ENCODE results near the gene MMP24.

The MMP24 gene

GRCh38 chr20:35300469-35301262 lies 74.2 kb downstream of the MMP24 start:
- peak overlapping the region in 1 of 2 donors; percentile 23 for H3K27ac Mint-ChIP-seq

GRCh38 chr20:35301426-35301825 lies 74.9 kb downstream of the MMP24 start:
- Mint-ChIP-seq H3K4me1 (peaks cover 41% of the 10 kb centered on the region), H3K9me3 (no peaks in the 10 kb centered on the region), H3K27me3 (no peaks in the 10 kb centered on the region), H3K4me3 (no peak overlapping the region), H3K27ac (no peak overlapping the region)
- DNase-seq: no peak
- ATAC-seq: no peak

More at GRCh38 chr20:35300469-35301262, 74.2 kb downstream of the MMP24 start:
- ATAC-seq: no peak
- no peak for DNase-seq
- H3K27me3 Mint-ChIP-seq: no peaks in the 10 kb centered on the region
- H3K4me1 Mint-ChIP-seq: peaks cover 33% of the 10 kb centered on the region
- no peaks in the 10 kb centered on the region for H3K9me3 Mint-ChIP-seq
- no peak overlapping the region for H3K4me3 Mint-ChIP-seq

GRCh38 chr20:35302421-35303335 lies 76.2 kb downstream of the MMP24 start:
- Mint-ChIP-seq H3K9me3 (no peaks in the 10 kb centered on the region), H3K4me1 (peaks cover 52% of the 10 kb centered on the region), H3K4me3 (no peak overlapping the region), H3K27ac (no peak overlapping the region), H3K27me3 (no peaks in the 10 kb centered on the region)
- DNase-seq: no peak
- no peak for ATAC-seq

GRCh38 chr20:35303382-35303734 lies 76.9 kb downstream of the MMP24 start:
- Mint-ChIP-seq H3K27me3 (no peaks in the 10 kb centered on the region), H3K27ac (no peak overlapping the region), H3K4me1 (peaks cover 56% of the 10 kb centered on the region), H3K4me3 (no peak overlapping the region), H3K9me3 (no peaks in the 10 kb centered on the region)
- DNase-seq (no peak), ATAC-seq (no peak)

- Mint-ChIP-seq H3K27ac (peak overlapping the region in 1 of 2 donors; percentile 48), H3K9me3 (no peaks in the 10 kb centered on the region), H3K4me3 (peak overlapping the region; percentile 6 to 58), H3K27me3 (no peaks in the 10 kb centered on the region), H3K4me1 (peaks cover 57% of the 10 kb centered on the region)
- ATAC-seq (peak; percentile 67), DNase-seq (peak; percentile 87 to 88)
Measured at GRCh38 chr20:35303735-35304491, 77.4 kb downstream of the MMP24 start.

GRCh38 chr20:35304956-35305355 lies 78.5 kb downstream of the MMP24 start:
- DNase-seq (no peak), ATAC-seq (no peak)
- Mint-ChIP-seq H3K4me3 (peak overlapping the region in 1 of 2 donors; percentile 74), H3K4me1 (peaks cover 57% of the 10 kb centered on the region), H3K27me3 (no peaks in the 10 kb centered on the region), H3K9me3 (no peaks in the 10 kb centered on the region), H3K27ac (peak overlapping the region; percentile 66 to 83)

GRCh38 chr20:35305682-35306556 lies 79.4 kb downstream of the MMP24 start:
- peak overlapping the region; percentile 60 to 74 for H3K4me3 Mint-ChIP-seq
- H3K27me3 Mint-ChIP-seq: no peaks in the 10 kb centered on the region
- no peaks in the 10 kb centered on the region for H3K9me3 Mint-ChIP-seq
- H3K27ac Mint-ChIP-seq: peak overlapping the region; percentile 66 to 96
- DNase-seq: peak; percentile 81 to 92
- H3K4me1 Mint-ChIP-seq: peaks cover 59% of the 10 kb centered on the region
- ATAC-seq: peak; percentile 99

- ATAC-seq: no peak
- Mint-ChIP-seq H3K9me3 (no peaks in the 10 kb centered on the region), H3K27me3 (no peaks in the 10 kb centered on the region), H3K4me3 (no peak overlapping the region), H3K27ac (peak overlapping the region in 1 of 2 donors; percentile 93), H3K4me1 (peaks cover 70% of the 10 kb centered on the region)
- no peak for DNase-seq
Measured at GRCh38 chr20:35306931-35307517, 80.5 kb downstream of the MMP24 start.

- Mint-ChIP-seq H3K9me3 (no peaks in the 10 kb centered on the region), H3K4me3 (no peak overlapping the region), H3K27ac (peak overlapping the region in 1 of 2 donors; percentile 6), H3K4me1 (peaks cover 73% of the 10 kb centered on the region), H3K27me3 (no peaks in the 10 kb centered on the region)
- no peak for ATAC-seq
- DNase-seq: no peak
Measured at GRCh38 chr20:35307666-35308653, 81.5 kb downstream of the MMP24 start.

GRCh38 chr20:35311409-35311808 lies 84.9 kb downstream of the MMP24 start:
- H3K9me3 Mint-ChIP-seq: no peaks in the 10 kb centered on the region
- peak overlapping the region in 1 of 2 donors; percentile 13 for H3K4me3 Mint-ChIP-seq
- peaks cover 62% of the 10 kb centered on the region for H3K4me1 Mint-ChIP-seq
- H3K27ac Mint-ChIP-seq: no peak overlapping the region
- H3K27me3 Mint-ChIP-seq: no peaks in the 10 kb centered on the region
- DNase-seq: peak; percentile 35 to 71
- peak; percentile 74 for ATAC-seq

GRCh38 chr20:35311822-35312221 lies 85.3 kb downstream of the MMP24 start:
- H3K27me3 Mint-ChIP-seq: no peaks in the 10 kb centered on the region
- peak overlapping the region in 1 of 2 donors; percentile 13 for H3K4me3 Mint-ChIP-seq

GRCh38 chr20:35312318-35312717 lies 85.8 kb downstream of the MMP24 start:
- H3K27me3 Mint-ChIP-seq: no peaks in the 10 kb centered on the region
- peak overlapping the region in 1 of 2 donors; percentile 67 for H3K27ac Mint-ChIP-seq
- peak overlapping the region in 1 of 2 donors; percentile 13 for H3K4me3 Mint-ChIP-seq
- DNase-seq (peak in 1 of 2 donors; percentile 36), ATAC-seq (peak; percentile 86)
- no peaks in the 10 kb centered on the region for H3K9me3 Mint-ChIP-seq
- H3K4me1 Mint-ChIP-seq: peaks cover 53% of the 10 kb centered on the region

More at GRCh38 chr20:35311822-35312221, 85.3 kb downstream of the MMP24 start:
- no peak for DNase-seq
- peak overlapping the region in 1 of 2 donors; percentile 67 for H3K27ac Mint-ChIP-seq
- ATAC-seq: no peak
- H3K9me3 Mint-ChIP-seq: no peaks in the 10 kb centered on the region
- H3K4me1 Mint-ChIP-seq: peaks cover 58% of the 10 kb centered on the region

Data from stimulated activated naive CD8-positive, alpha-beta T cell treated with anti-CD3 and anti-CD28 coated beads, Interleukin-15, amount 100 ng/mL, for 72 hours (primary cell).